ENCODE data around the gene NOP10. TPM values are rescaled to one million over a fixed set of nuclear protein-coding genes. Genes with fewer than 3 reads are reported as not detected.
A peak's percentile ranks its signal among the peaks of the same experiment; 100 is the strongest.

Gene NOP10
- total RNA-seq, 2 donors from 2014 or later = 28.9 to 88.8 TPM

GRCh38 chr15:34334672-34335071, 8.3 kb downstream of the NOP10 start:
- Histone ChIP-seq H3K36me3 (no peaks in the 10 kb centered on the region), H3K4me1 (ENCODE audit: control insufficient read depth in 1 of 2, low read depth in 2 of 2) (peaks cover 24 to 51% of the 10 kb centered on the region in 2 donors), H3K27ac (peak overlapping the region in 1 of 2 donors; percentile 91), H3K4me3 (peak overlapping the region; percentile 78), H3K9me3 (no peaks in the 10 kb centered on the region), H3K27me3 (replicated peaks; ENCODE audit: insufficient read depth) (no peaks in the 10 kb centered on the region)
- TF ChIP-seq CTCF (IDR thresholded peaks at IDR 0.05) = no peak
- no peak for ATAC-seq (ENCODE audit: insufficient number of reproducible peaks, low FRiP score, low read depth)
- no peak for DNase-seq (ENCODE audit: low spot score)

- Histone ChIP-seq H3K4me1 (ENCODE audit: control insufficient read depth in 1 of 2, low read depth in 2 of 2) (peaks cover 29 to 68% of the 10 kb centered on the region in 2 donors), H3K4me3 (no peak overlapping the region), H3K9me3 (no peaks in the 10 kb centered on the region), H3K27ac (no peak overlapping the region), H3K36me3 (no peaks in the 10 kb centered on the region), H3K27me3 (replicated peaks; ENCODE audit: insufficient read depth) (no peaks in the 10 kb centered on the region)
- DNase-seq (ENCODE audit: low spot score) (no peak), ATAC-seq (ENCODE audit: insufficient number of reproducible peaks, low FRiP score, low read depth) (no peak)
- no peak for TF ChIP-seq CTCF (IDR thresholded peaks at IDR 0.05)
These were observed 10.3 kb downstream of the NOP10 start for GRCh38 chr15:34332553-34333120.

GRCh38 chr15:34331809-34332208, 11.1 kb downstream of the NOP10 start:
- no peak for ATAC-seq (ENCODE audit: insufficient number of reproducible peaks, low FRiP score, low read depth)
- H3K4me1 ChIP-seq (ENCODE audit: control insufficient read depth in 1 of 2, low read depth in 2 of 2) = peaks cover 29 to 72% of the 10 kb centered on the region in 2 donors
- no peaks in the 10 kb centered on the region for H3K9me3 ChIP-seq
- H3K36me3 ChIP-seq = no peaks in the 10 kb centered on the region
- no peak for DNase-seq (ENCODE audit: low spot score)
- no peaks in the 10 kb centered on the region for H3K27me3 ChIP-seq (replicated peaks; ENCODE audit: insufficient read depth)
- H3K27ac ChIP-seq = no peak overlapping the region
- H3K4me3 ChIP-seq = no peak overlapping the region
- TF ChIP-seq CTCF (IDR thresholded peaks at IDR 0.05) = no peak

GRCh38 chr15:34330279-34330678, 12.7 kb downstream of the NOP10 start:
- Histone ChIP-seq H3K4me3 (no peak overlapping the region), H3K27me3 (replicated peaks; ENCODE audit: insufficient read depth) (no peaks in the 10 kb centered on the region), H3K36me3 (no peaks in the 10 kb centered on the region), H3K4me1 (ENCODE audit: control insufficient read depth in 1 of 2, low read depth in 2 of 2) (peaks cover 25 to 63% of the 10 kb centered on the region in 2 donors), H3K27ac (peak overlapping the region in 1 of 2 donors; percentile 42), H3K9me3 (no peaks in the 10 kb centered on the region)
- TF ChIP-seq CTCF (IDR thresholded peaks at IDR 0.05) = no peak
- DNase-seq (ENCODE audit: low spot score) = no peak
- no peak for ATAC-seq (ENCODE audit: insufficient number of reproducible peaks, low FRiP score, low read depth)

- Histone ChIP-seq H3K4me3 (no peak overlapping the region), H3K9me3 (no peaks in the 10 kb centered on the region), H3K36me3 (no peaks in the 10 kb centered on the region), H3K27ac (peak overlapping the region in 1 of 2 donors; percentile 42), H3K4me1 (ENCODE audit: control insufficient read depth in 1 of 2, low read depth in 2 of 2) (peaks cover 17 to 51% of the 10 kb centered on the region in 2 donors), H3K27me3 (replicated peaks; ENCODE audit: insufficient read depth) (no peaks in the 10 kb centered on the region)
- TF ChIP-seq CTCF (IDR thresholded peaks at IDR 0.05) = no peak
- DNase-seq (ENCODE audit: low spot score) (no peak), ATAC-seq (ENCODE audit: insufficient number of reproducible peaks, low FRiP score, low read depth) (no peak)
These were observed 13.9 kb downstream of the NOP10 start for GRCh38 chr15:34329006-34329405.
